OCI-LY7 (cell line): Measurements from ENCODE around the gene WSB1. TPM values are rescaled to one million over a fixed set of nuclear protein-coding genes. Genes with fewer than 3 reads are reported as not detected.
A peak's percentile ranks its signal among the peaks of the same experiment; 100 is the strongest.

Experiments used
- BruUV-seq: library from RNA; stranded (reverse); fragments of 400-500 nt; replicated peaks from 2 replicates; lab custom pipeline; 2021; lab: Mats Ljungman, UMichigan
- CTCF ChIA-PET: fragments of 300-600 bp; sonication (Branson Sonifier 250); formaldehyde crosslinking; loops from one replicate; lab custom pipeline; 2022; ENCODE audit warnings: antibody characterized with exemption; ENCODE audit not compliant: unreplicated experiment; lab: Charles Lee
- POLR2A ChIA-PET: fragments of 300-600 bp; sonication (Branson Sonifier 250); formaldehyde crosslinking; loops from one replicate; lab custom pipeline; 2022; ENCODE audit warnings: antibody characterized with exemption; lab: Charles Lee
- DNase-seq: peaks from one replicate; pipeline ENCODE4 v3.0.0-alpha.2; 2015; ENCODE audit warnings: low spot score
- H2AFZ ChIP-seq: fragments of 200-600 bp; sonication (generic), shearing (Covaris generic); 2 replicates; pipeline ENCODE4 v1.6.1; 2014; ENCODE audit warnings: mild to moderate bottlenecking, antibody characterized with exemption, low read length, moderate library complexity
- H3K27ac ChIP-seq: fragments of 200-600 bp; sonication (generic); 2 replicates; pipeline ENCODE4 v1.5.1; 2014; ENCODE audit warnings: mixed run types, low read depth, mild to moderate bottlenecking, moderate library complexity, low read length, inconsistent platforms; ENCODE audit not compliant: poor library complexity, severe bottlenecking
- H3K36me3 ChIP-seq: fragments of 200-600 bp; sonication (generic); 2 replicates; pipeline ENCODE4 v1.6.1; 2014; ENCODE audit warnings: mild to moderate bottlenecking, antibody characterized with exemption, low read length, moderate library complexity, mixed read lengths; ENCODE audit not compliant: insufficient read depth
- H3K4me1 ChIP-seq: fragments of 200-600 bp; sonication (generic); 2 replicates; pipeline ENCODE4 v1.5.1; 2014; ENCODE audit warnings: mild to moderate bottlenecking, low read length; ENCODE audit not compliant: insufficient read depth, poor library complexity, severe bottlenecking
- H3K4me2 ChIP-seq: fragments of 200-600 bp; sonication (generic); 2 replicates; pipeline ENCODE4 v1.6.1; 2014; ENCODE audit warnings: mild to moderate bottlenecking, low read length
- H3K4me3 ChIP-seq: fragments of 200-600 bp; sonication (generic); 2 replicates; pipeline ENCODE4 v1.5.1; 2014; ENCODE audit warnings: mild to moderate bottlenecking, low read depth, low read length; ENCODE audit not compliant: poor library complexity, severe bottlenecking
- H3K79me2 ChIP-seq: fragments of 200-600 bp; sonication (generic); 2 replicates; pipeline ENCODE4 v1.6.1; 2016; ENCODE audit warnings: low read depth, mild to moderate bottlenecking, low read length, moderate library complexity, mixed read lengths; ENCODE audit not compliant: insufficient read depth
- H3K9me2 ChIP-seq: fragments of 200-600 bp; sonication (generic); 2 replicates; pipeline ENCODE4 v1.6.1; 2016; ENCODE audit warnings: mild to moderate bottlenecking, low read length, mixed read lengths; ENCODE audit not compliant: insufficient read depth
- H3K9me3 ChIP-seq: fragments of 200-600 bp; sonication (generic); 2 replicates; pipeline ENCODE4 v1.6.1; 2014; ENCODE audit warnings: mild to moderate bottlenecking, mixed run types, low read length, mixed read lengths
- H4K20me1 ChIP-seq: fragments of 200-600 bp; sonication (generic); 2 replicates; pipeline ENCODE4 v1.6.1; 2014; ENCODE audit warnings: mild to moderate bottlenecking, antibody characterized with exemption, low read length, moderate library complexity, mixed read lengths; ENCODE audit not compliant: insufficient read depth
- CTCF ChIP-seq: fragments of 200-600 bp; sonication (generic); conservative IDR thresholded peaks from 2 replicates; pipeline ENCODE4 v1.5.1; 2014; ENCODE audit warnings: mild to moderate bottlenecking, antibody characterized with exemption, low read length, moderate library complexity, mixed read lengths
- EZH2phosphoT487 ChIP-seq: fragments of 200-600 bp; sonication (generic); IDR thresholded peaks from 2 replicates; pipeline ENCODE4 v1.6.1; 2018; ENCODE audit warnings: low read depth, borderline replicate concordance, mild to moderate bottlenecking, mixed run types, antibody characterized with exemption, low read length, moderate library complexity, mixed read lengths
- intact Hi-C: fragments of 100-400 bp; cut with micrococcal nuclease; formaldehyde crosslinking; loops from one replicate; pipeline ENCODE4 v1.10.0; 2022; ENCODE audit not compliant: unreplicated experiment
- total RNA-seq, 2 experiments: library from RNA; depleted of rRNA in 1 of 2; stranded (reverse); fragments of >200 nt in 1 of 2; shearing (Covaris generic) in 1 of 2; gene quantifications; 2 replicates each; pipeline ENCODE4 v1.2.3, GENCODE V29; 2014 to 2022

Gene WSB1
- total RNA-seq, 2 experiments from 2014 or later = 115 to 118 TPM

- intact Hi-C loops = loop anchor here (2.0 kb wide), 2 partner anchors 28 to 58 kb away; partner anchors contain the start of gene WSB1
- Histone ChIP-seq H3K4me2 (peak overlapping the region; percentile 80), H3K79me2 (no peaks in the 10 kb centered on the region; the same call in 1 of the 2 replicates), H2AFZ (no peak overlapping the region), H4K20me1 (no peaks in the 10 kb centered on the region), H3K27ac (no peak overlapping the region), H3K9me2 (no peaks in the 10 kb centered on the region), H3K36me3 (no peaks in the 10 kb centered on the region), H3K4me3 (peak overlapping the region; percentile 84), H3K4me1 (peaks cover 26% of the 10 kb centered on the region), H3K9me3 (no peaks in the 10 kb centered on the region)
- BruUV-seq = TSS peak; percentile 81
- no peak for DNase-seq
- TF ChIP-seq CTCF (no peak), EZH2phosphoT487 (no peak)
- CTCF ChIA-PET = interaction anchor here (0.5 kb wide), 1 partner anchor 254 kb away, joined by 3 read pairs; no protein-coding TSS in a partner anchor
- POLR2A ChIA-PET = no interaction called here
Observed at GRCh38 chr17:27352448-27353032, 58.6 kb downstream of the WSB1 start.

- H3K9me2 ChIP-seq = no peaks in the 10 kb centered on the region
- peak overlapping the region; percentile 80 for H3K4me2 ChIP-seq
- H2AFZ ChIP-seq = peak overlapping the region; percentile 93
- no TSS peak for BruUV-seq
- no peaks in the 10 kb centered on the region; the same call in 1 of the 2 replicates for H3K79me2 ChIP-seq
- peaks cover 22% of the 10 kb centered on the region for H3K4me1 ChIP-seq
- H4K20me1 ChIP-seq = no peaks in the 10 kb centered on the region
- ChIA-PET POLR2A (no interaction called here), CTCF (no interaction called here)
- TF ChIP-seq CTCF = no peak
- TF ChIP-seq EZH2phosphoT487 = no peak
- no peak overlapping the region for H3K27ac ChIP-seq
- intact Hi-C loops = loop anchor here (2.0 kb wide), 2 partner anchors 28 to 58 kb away; partner anchors contain the start of gene WSB1
- H3K9me3 ChIP-seq = no peaks in the 10 kb centered on the region
- H3K4me3 ChIP-seq = peak overlapping the region; percentile 84
- DNase-seq = no peak
- no peaks in the 10 kb centered on the region for H3K36me3 ChIP-seq
Observed at GRCh38 chr17:27353033-27353460, 59.1 kb downstream of the WSB1 start.
